GM19239 (cell line): ENCODE measurements around the gene LELP1.
"Not testable (repeated sequence)": the region's sequence is repeated elsewhere in the genome, so short reads cannot be mapped to it uniquely, and the experiment has no call there.

Experiments
- DNase-seq: peaks from one replicate; pipeline ENCODE4 v3.0.0; 2011; ENCODE audit warnings: low spot score; ENCODE audit not compliant: insufficient read length
- FAIRE-seq: peaks from 2 replicates; lab custom pipeline; 2011; peaks lifted over from hg19 to GRCh38; lab: Jason Lieb, UNC

The LELP1 gene

GRCh38 chr1:153227810-153228209 lies 24.6 kb downstream of the LELP1 start:
- FAIRE-seq (no peak), DNase-seq (no peak)

- DNase-seq: no peak
- no peak for FAIRE-seq
Measured at GRCh38 chr1:153228491-153228890, 25.3 kb downstream of the LELP1 start.

- FAIRE-seq: peak; percentile 98
- DNase-seq: not testable (repeated sequence)
Measured at GRCh38 chr1:153229076-153229829, 26.0 kb downstream of the LELP1 start.

GRCh38 chr1:153231363-153231762 lies 28.1 kb downstream of the LELP1 start:
- no peak for DNase-seq
- no peak for FAIRE-seq

- FAIRE-seq: no peak
- DNase-seq: no peak
Measured at GRCh38 chr1:153231785-153232184, 28.6 kb downstream of the LELP1 start.

GRCh38 chr1:153232553-153232952 lies 29.3 kb downstream of the LELP1 start:
- no peak for DNase-seq
- FAIRE-seq: no peak

- DNase-seq (no peak), FAIRE-seq (peak; percentile 53)
Measured at GRCh38 chr1:153233448-153233847, 30.2 kb downstream of the LELP1 start.

- DNase-seq (no peak), FAIRE-seq (no peak)
Measured at GRCh38 chr1:153238527-153238926, 35.3 kb downstream of the LELP1 start.

GRCh38 chr1:153242160-153242559 lies 38.9 kb downstream of the LELP1 start:
- FAIRE-seq (no peak), DNase-seq (no peak)

GRCh38 chr1:153245466-153245865 lies 42.2 kb downstream of the LELP1 start:
- FAIRE-seq: no peak
- DNase-seq: no peak

- no peak for DNase-seq
- FAIRE-seq: no peak
Measured at GRCh38 chr1:153246018-153246417, 42.8 kb downstream of the LELP1 start.

GRCh38 chr1:153246825-153247224 lies 43.6 kb downstream of the LELP1 start:
- DNase-seq: no peak
- FAIRE-seq: no peak

GRCh38 chr1:153248176-153248879 lies 45.1 kb downstream of the LELP1 start:
- FAIRE-seq (no peak), DNase-seq (no peak)

- DNase-seq: no peak
- FAIRE-seq: no peak
Measured at GRCh38 chr1:153250166-153250565, 46.9 kb downstream of the LELP1 start.

GRCh38 chr1:153251087-153251486 lies 47.9 kb downstream of the LELP1 start:
- no peak for FAIRE-seq

GRCh38 chr1:153251562-153251961 lies 48.3 kb downstream of the LELP1 start:
- DNase-seq (no peak), FAIRE-seq (no peak)

More at GRCh38 chr1:153251087-153251486, 47.9 kb downstream of the LELP1 start:
- DNase-seq: no peak

GRCh38 chr1:153251988-153252387 lies 48.8 kb downstream of the LELP1 start:
- DNase-seq (no peak), FAIRE-seq (no peak)

- FAIRE-seq (no peak), DNase-seq (no peak)
Measured at GRCh38 chr1:153253076-153253475, 49.8 kb downstream of the LELP1 start.

- no peak for DNase-seq
- FAIRE-seq: peak; percentile 68
Measured at GRCh38 chr1:153253693-153254092, 50.5 kb downstream of the LELP1 start.
